T-helper 1 cell (primary cell): ENCODE data around the gene CDCP1.

Experiments used
- DNase-seq, 5 donors: peaks; one replicate each; pipeline ENCODE4 v3.0.0-alpha.2; 2012 to 2020

CDCP1 gene

GRCh38 chr3:45137656-45138181, 8.5 kb downstream of the CDCP1 start:
- no peak for DNase-seq

GRCh38 chr3:45135959-45136358, 10.2 kb downstream of the CDCP1 start:
- no peak for DNase-seq

- no peak for DNase-seq
Measured at GRCh38 chr3:45134758-45135521, 11.2 kb downstream of the CDCP1 start.

- DNase-seq, result no peak
Measured at GRCh38 chr3:45132568-45133211, 13.5 kb downstream of the CDCP1 start.

GRCh38 chr3:45131201-45131600, 15.0 kb downstream of the CDCP1 start:
- no peak for DNase-seq

- DNase-seq, result no peak
Measured at GRCh38 chr3:45130476-45130875, 15.7 kb downstream of the CDCP1 start.

GRCh38 chr3:45128950-45129349, 17.2 kb downstream of the CDCP1 start:
- DNase-seq, result no peak

- DNase-seq, result no peak
Measured at GRCh38 chr3:45127130-45127822, 18.9 kb downstream of the CDCP1 start.

- DNase-seq, result no peak
Measured at GRCh38 chr3:45126730-45127129, 19.4 kb downstream of the CDCP1 start.

- no peak for DNase-seq
Measured at GRCh38 chr3:45125550-45126026, 20.6 kb downstream of the CDCP1 start.

- DNase-seq, result no peak
Measured at GRCh38 chr3:45124956-45125355, 21.2 kb downstream of the CDCP1 start.

- no peak for DNase-seq
Measured at GRCh38 chr3:45124352-45124751, 21.8 kb downstream of the CDCP1 start.

GRCh38 chr3:45123581-45124269, 22.5 kb downstream of the CDCP1 start:
- no peak for DNase-seq

GRCh38 chr3:45123030-45123429, 23.1 kb downstream of the CDCP1 start:
- no peak for DNase-seq

GRCh38 chr3:45120359-45121158, 25.6 kb downstream of the CDCP1 start:
- DNase-seq, result no peak

- DNase-seq, result no peak
Measured at GRCh38 chr3:45119824-45120358, 26.3 kb downstream of the CDCP1 start.

GRCh38 chr3:45119376-45119775, 26.8 kb downstream of the CDCP1 start:
- no peak for DNase-seq

GRCh38 chr3:45118615-45119071, 27.5 kb downstream of the CDCP1 start:
- DNase-seq, result peak in 1 of 5 donors; percentile 20

- DNase-seq, result no peak
Measured at GRCh38 chr3:45116350-45116749, 29.8 kb downstream of the CDCP1 start.

- DNase-seq, result no peak
Measured at GRCh38 chr3:45113625-45114050, 32.5 kb downstream of the CDCP1 start.

- no peak for DNase-seq
Measured at GRCh38 chr3:45112939-45113338, 33.2 kb downstream of the CDCP1 start.

- no peak for DNase-seq
Measured at GRCh38 chr3:45110509-45110833, 35.7 kb downstream of the CDCP1 start.
